H1 (cell line): ENCODE measurements around the gene CD79A.

Source experiments
- BCL11A ChIP-seq, 2 experiments: IDR thresholded peaks; one replicate each; pipeline ENCODE4 v1.6.1; 2011; ENCODE audit warnings: low read depth in 2 of 2, low read length in 2 of 2, mild to moderate bottlenecking in 2 of 2
- CTCF ChIP-seq, 3 experiments: IDR thresholded peaks; 1 replicate in 2 of 3; 2 replicates in 1 of 3; pipeline versions ENCODE4 v1.5.1 to v1.6.1; 2011; ENCODE audit warnings: low read length in 3 of 3, mild to moderate bottlenecking in 3 of 3, inconsistent platforms in 2 of 3, low read depth in 1 of 3, moderate library complexity in 1 of 3; ENCODE audit not compliant: insufficient read depth in 1 of 3; ENCODE audit errors: control extremely low read depth in 1 of 3
- EP300 ChIP-seq, 2 experiments: IDR thresholded peaks; 1 replicate in 1 of 2; 2 replicates in 1 of 2; pipeline ENCODE4 v1.6.1; 2011 to 2012; ENCODE audit warnings: low read depth in 2 of 2, low read length in 2 of 2, mild to moderate bottlenecking in 2 of 2, borderline replicate concordance in 1 of 2, inconsistent platforms in 1 of 2, moderate library complexity in 1 of 2
- EZH2 ChIP-seq: fragments of 200-600 bp; sonication (generic); IDR thresholded peaks from 2 replicates; pipeline ENCODE4 v1.7.1; 2012; ENCODE audit warnings: low read depth, mild to moderate bottlenecking, moderate library complexity, low read length, inconsistent platforms; ENCODE audit not compliant: severe bottlenecking
- FOSL1 ChIP-seq: IDR thresholded peaks from 2 replicates; pipeline ENCODE4 v1.6.1; 2011; ENCODE audit warnings: mild to moderate bottlenecking, low read depth, low read length, moderate library complexity; ENCODE audit not compliant: insufficient read depth
- GTF2F1 ChIP-seq: IDR thresholded peaks from 2 replicates; pipeline ENCODE4 v1.6.1; 2012; ENCODE audit warnings: low read depth, low read length, improper control_type of control experiment, borderline replicate concordance
- HDAC2 ChIP-seq, 2 experiments: fragments of 300-600 bp in 1 of 2; sonication (generic) in 1 of 2; IDR thresholded peaks; 2 replicates each; pipeline ENCODE4 v1.6.1; 2011 to 2012; ENCODE audit warnings: low read depth in 2 of 2, low read length in 2 of 2, mild to moderate bottlenecking in 2 of 2, moderate library complexity in 2 of 2, borderline replicate concordance in 1 of 2, inconsistent platforms in 1 of 2
- KDM5A ChIP-seq: fragments of 200-600 bp; IDR thresholded peaks from 2 replicates; pipeline ENCODE4 v1.7.1; 2012; ENCODE audit warnings: mild to moderate bottlenecking, low read length, inconsistent platforms, mixed read lengths
- MAFK ChIP-seq: IDR thresholded peaks from 2 replicates; pipeline ENCODE4 v1.6.1; 2012; ENCODE audit warnings: low read depth, mild to moderate bottlenecking, improper control_type of control experiment, low read length
- POLR2A ChIP-seq, 2 experiments: IDR thresholded peaks; 1 replicate in 1 of 2; 2 replicates in 1 of 2; pipeline ENCODE4 v1.6.1; 2011; ENCODE audit warnings: low read depth in 2 of 2, low read length in 2 of 2, mild to moderate bottlenecking in 2 of 2; ENCODE audit errors: control extremely low read depth in 1 of 2
- POLR2AphosphoS5 ChIP-seq: IDR thresholded peaks from 2 replicates; pipeline ENCODE4 v1.6.1; 2011; ENCODE audit warnings: low read depth, low read length
- RXRA ChIP-seq: IDR thresholded peaks from 2 replicates; pipeline ENCODE4 v1.6.1; 2011; ENCODE audit warnings: low read depth, mild to moderate bottlenecking, low read length, moderate library complexity; ENCODE audit not compliant: insufficient read depth
- SAP30 ChIP-seq: fragments of 300-600 bp; sonication (generic); IDR thresholded peaks from 2 replicates; pipeline ENCODE4 v1.7.1; 2012; ENCODE audit warnings: low read length, moderate library complexity, mild to moderate bottlenecking, inconsistent platforms; ENCODE audit not compliant: insufficient read depth, insufficient replicate concordance

DNA sequence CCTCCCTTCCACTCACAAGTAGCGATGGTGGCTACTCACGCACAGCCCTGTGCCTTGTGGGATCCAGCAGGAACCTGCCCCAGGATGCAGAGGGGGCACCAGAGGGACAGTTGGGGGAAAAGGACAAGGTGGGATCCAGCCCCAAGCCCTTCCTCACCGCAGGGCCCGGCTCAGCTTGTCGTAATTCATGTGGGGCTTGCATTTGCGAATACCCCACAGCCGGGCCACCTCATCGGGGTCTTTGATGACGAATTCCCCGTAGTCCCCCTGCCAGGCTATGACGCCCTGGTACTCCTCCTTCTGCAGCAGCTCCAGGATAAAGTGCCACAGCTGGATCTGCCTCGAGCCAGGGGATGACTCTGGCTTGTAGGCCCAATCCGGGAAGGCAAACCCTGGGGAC lies 32.6 kb downstream of the CD79A start:
- no peak for TF ChIP-seq SAP30
- no peak for TF ChIP-seq POLR2A (IDR thresholded peaks at IDR 0.05; ENCODE audit: control extremely low read depth in 1 of 2, low read depth in 2 of 2, low read length in 2 of 2)
- no peak for TF ChIP-seq KDM5A
- TF ChIP-seq GTF2F1, result no peak
- no peak for TF ChIP-seq POLR2AphosphoS5
- TF ChIP-seq EZH2, result no peak
- no peak for TF ChIP-seq EP300 (IDR thresholded peaks at IDR 0.05; ENCODE audit: borderline replicate concordance in 1 of 2, low read depth in 2 of 2, low read length in 2 of 2)
- TF ChIP-seq CTCF (IDR thresholded peaks at IDR 0.05; ENCODE audit: control extremely low read depth in 1 of 3, insufficient read depth in 1 of 3, low read depth in 1 of 3, low read length in 3 of 3), result no peak
- no peak for TF ChIP-seq FOSL1
- TF ChIP-seq MAFK, result no peak
- TF ChIP-seq HDAC2 (IDR thresholded peaks at IDR 0.05; ENCODE audit: borderline replicate concordance in 1 of 2, low read depth in 2 of 2, low read length in 2 of 2), result no peak
- TF ChIP-seq BCL11A (IDR thresholded peaks at IDR 0.05; ENCODE audit: low read depth in 2 of 2, low read length in 2 of 2), result no peak
- no peak for TF ChIP-seq RXRA
